Uterus (tissue), 4 donors: ENCODE results near the gene PLA2G6. TPM values are rescaled to one million over a fixed set of nuclear protein-coding genes. Genes with fewer than 3 reads are reported as not detected.
A peak's percentile ranks its signal among the peaks of the same experiment; 100 is the strongest.

Experiments
- DNase-seq, 2 donors: peaks; one replicate each; pipeline ENCODE4 v3.0.0-alpha.2; 2019 to 2020
- H3K27ac ChIP-seq, 2 donors: fragments of 200-600 bp; sonication (generic); 1 replicate in 1 of 2; 2 replicates in 1 of 2; pipeline ENCODE4 v1.5.1; 2016 to 2018
- H3K27me3 ChIP-seq, 2 donors: fragments of 200-600 bp; sonication (generic); one replicate each; pipeline ENCODE4 v1.5.1; 2018 to 2019; ENCODE audit warnings: control low read depth in 1 of 2
- H3K36me3 ChIP-seq, 2 donors: fragments of 200-600 bp; sonication (generic); one replicate each; pipeline ENCODE4 v1.5.1; 2019; ENCODE audit warnings: control low read depth in 1 of 2
- H3K4me1 ChIP-seq, 2 donors: fragments of 200-600 bp; sonication (generic); one replicate each; pipeline ENCODE4 v1.5.1; 2018 to 2019; ENCODE audit warnings: control low read depth in 1 of 2
- H3K4me3 ChIP-seq, 2 donors: fragments of 200-600 bp; sonication (generic); 1 replicate in 1 of 2; 2 replicates in 1 of 2; pipeline ENCODE4 v1.5.1; 2018 to 2019; ENCODE audit warnings: mild to moderate bottlenecking in 1 of 2
- H3K9me3 ChIP-seq, 2 donors: fragments of 200-600 bp; sonication (generic); one replicate each; pipeline ENCODE4 v1.5.1; 2019; ENCODE audit warnings: control low read depth in 1 of 2
- POLR2A ChIP-seq, 2 donors: fragments of 450-650 bp; IDR thresholded peaks; one replicate each; pipeline ENCODE4 v1.6.1; 2016; ENCODE audit warnings: antibody characterized with exemption in 2 of 2, mild to moderate bottlenecking in 1 of 2, moderate library complexity in 1 of 2
- intact Hi-C: fragments of 100-400 bp; cut with DNase I; formaldehyde crosslinking; loops from one replicate; pipeline ENCODE4 v1.15.1; 2023; ENCODE audit warnings: low total_unique reads
- total RNA-seq, 4 donors: library from RNA; depleted of rRNA in 3 of 4; stranded (reverse); fragments of >200 nt in 3 of 4; gene quantifications; one replicate each; pipeline versions ENCODE4 v1.1.0 to v1.2.4, GENCODE V29; 2014 to 2023
- TF ChIP-seq, protein P1 (sequence below), 4 experiments: fragments of 200-600 bp in 2 of 4; fragments of 450-650 bp in 2 of 4; sonication (generic) in 2 of 4; IDR thresholded peaks; one replicate each; pipeline ENCODE4 v1.5.1; 2016 to 2019; ENCODE audit warnings: antibody characterized with exemption in 4 of 4, mild to moderate bottlenecking in 2 of 4, moderate library complexity in 1 of 4
- donor health status: DM: yes; HTN: yes; CAD: no.

PLA2G6 gene
- total RNA-seq, 4 donors from 2014 or later, result 8.7 to 50.9 (median 34.5) TPM

DNA sequence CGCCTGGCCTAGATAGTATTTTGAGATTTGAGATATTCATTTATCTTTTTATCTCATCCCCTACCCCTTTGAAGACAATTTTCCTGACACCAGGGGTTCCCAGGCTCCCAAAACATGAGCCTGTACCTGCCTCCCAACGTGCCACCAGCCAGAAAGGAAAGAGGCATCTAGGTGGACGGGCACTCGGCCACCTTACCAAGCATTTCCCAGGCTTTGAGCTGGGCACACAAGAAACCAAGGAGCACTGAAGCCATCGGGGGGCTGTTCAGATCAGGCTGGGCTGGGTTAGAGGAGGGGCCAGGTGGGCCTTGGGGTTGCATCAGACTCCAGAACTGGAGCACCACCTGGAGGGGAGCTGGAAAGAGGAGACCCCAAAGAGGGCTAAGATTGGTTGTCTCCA lies 42.7 kb downstream of the PLA2G6 start:
- H3K36me3 ChIP-seq, result no peaks in the 10 kb centered on the region
- intact Hi-C loops, result no loop called here

GRCh38 chr22:38137876-38138687 lies 43.5 kb downstream of the PLA2G6 start:
- Histone ChIP-seq H3K4me1 (no peaks in the 10 kb centered on the region), H3K9me3 (no peaks in the 10 kb centered on the region), H3K36me3 (no peaks in the 10 kb centered on the region), H3K27me3 (no peaks in the 10 kb centered on the region), H3K4me3 (no peak overlapping the region), H3K27ac (no peak overlapping the region)
- DNase-seq, result no peak
- TF ChIP-seq, protein P1, sequence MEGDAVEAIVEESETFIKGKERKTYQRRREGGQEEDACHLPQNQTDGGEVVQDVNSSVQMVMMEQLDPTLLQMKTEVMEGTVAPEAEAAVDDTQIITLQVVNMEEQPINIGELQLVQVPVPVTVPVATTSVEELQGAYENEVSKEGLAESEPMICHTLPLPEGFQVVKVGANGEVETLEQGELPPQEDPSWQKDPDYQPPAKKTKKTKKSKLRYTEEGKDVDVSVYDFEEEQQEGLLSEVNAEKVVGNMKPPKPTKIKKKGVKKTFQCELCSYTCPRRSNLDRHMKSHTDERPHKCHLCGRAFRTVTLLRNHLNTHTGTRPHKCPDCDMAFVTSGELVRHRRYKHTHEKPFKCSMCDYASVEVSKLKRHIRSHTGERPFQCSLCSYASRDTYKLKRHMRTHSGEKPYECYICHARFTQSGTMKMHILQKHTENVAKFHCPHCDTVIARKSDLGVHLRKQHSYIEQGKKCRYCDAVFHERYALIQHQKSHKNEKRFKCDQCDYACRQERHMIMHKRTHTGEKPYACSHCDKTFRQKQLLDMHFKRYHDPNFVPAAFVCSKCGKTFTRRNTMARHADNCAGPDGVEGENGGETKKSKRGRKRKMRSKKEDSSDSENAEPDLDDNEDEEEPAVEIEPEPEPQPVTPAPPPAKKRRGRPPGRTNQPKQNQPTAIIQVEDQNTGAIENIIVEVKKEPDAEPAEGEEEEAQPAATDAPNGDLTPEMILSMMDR (IDR thresholded peaks at IDR 0.05), result no peak
- TF ChIP-seq POLR2A (IDR thresholded peaks at IDR 0.05), result no peak
- intact Hi-C loops, result no loop called here

More for the DNA sequence above, 42.7 kb downstream of the PLA2G6 start:
- H3K27ac ChIP-seq, result no peak overlapping the region
- no peaks in the 10 kb centered on the region for H3K27me3 ChIP-seq
- no peaks in the 10 kb centered on the region for H3K9me3 ChIP-seq
- no peak for DNase-seq
- no peak for TF ChIP-seq POLR2A (IDR thresholded peaks at IDR 0.05)
- TF ChIP-seq, protein P1 (IDR thresholded peaks at IDR 0.05), result no peak
- H3K4me3 ChIP-seq, result no peak overlapping the region
- H3K4me1 ChIP-seq, result no peaks in the 10 kb centered on the region

- Histone ChIP-seq H3K27ac (no peak overlapping the region), H3K9me3 (no peaks in the 10 kb centered on the region), H3K36me3 (no peaks in the 10 kb centered on the region), H3K4me1 (no peaks in the 10 kb centered on the region), H3K27me3 (no peaks in the 10 kb centered on the region), H3K4me3 (no peak overlapping the region)
- DNase-seq, result no peak
- TF ChIP-seq, protein P1 (IDR thresholded peaks at IDR 0.05), result no peak
- no peak for TF ChIP-seq POLR2A (IDR thresholded peaks at IDR 0.05)
- intact Hi-C loops, result no loop called here
Observed at GRCh38 chr22:38136607-38137006, 45.0 kb downstream of the PLA2G6 start.

DNA sequence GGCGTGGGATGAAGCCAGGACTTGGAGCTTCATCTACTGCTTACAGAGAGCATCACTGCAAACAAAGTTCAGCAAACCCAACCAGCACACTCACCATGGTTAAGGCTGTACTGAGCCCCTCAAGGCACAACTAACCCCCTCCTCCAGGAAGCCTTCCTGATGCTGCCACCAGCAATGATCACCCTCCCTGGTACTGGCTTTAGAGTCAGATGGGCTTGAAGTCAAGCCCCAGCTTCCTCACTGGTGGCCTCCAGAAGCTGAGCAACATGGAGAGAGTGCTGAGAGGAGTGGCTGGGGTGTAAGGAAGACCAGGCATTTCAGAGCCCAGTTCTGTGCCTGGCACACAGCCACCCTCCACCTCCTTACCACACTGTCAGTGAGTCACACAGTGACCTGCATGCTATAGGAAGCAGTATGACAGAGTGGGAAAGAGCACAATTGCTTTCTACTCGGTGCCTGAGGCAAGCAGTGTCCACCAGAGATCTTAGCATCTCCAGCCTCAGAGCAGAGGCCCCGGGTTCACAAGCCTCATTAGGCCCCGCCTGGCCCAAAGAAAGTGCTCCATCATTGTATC lies 46.4 kb downstream of the PLA2G6 start:
- H3K27ac ChIP-seq, result no peak overlapping the region
- no peaks in the 10 kb centered on the region for H3K9me3 ChIP-seq
- no peak overlapping the region for H3K4me3 ChIP-seq
- TF ChIP-seq, protein P1 (IDR thresholded peaks at IDR 0.05), result no peak
- TF ChIP-seq POLR2A (IDR thresholded peaks at IDR 0.05), result no peak
- no peaks in the 10 kb centered on the region for H3K36me3 ChIP-seq
- no peaks in the 10 kb centered on the region for H3K4me1 ChIP-seq
- H3K27me3 ChIP-seq, result no peaks in the 10 kb centered on the region
- peak in 1 of 2 donors; percentile 11 for DNase-seq
- intact Hi-C loops, result no loop called here

DNA sequence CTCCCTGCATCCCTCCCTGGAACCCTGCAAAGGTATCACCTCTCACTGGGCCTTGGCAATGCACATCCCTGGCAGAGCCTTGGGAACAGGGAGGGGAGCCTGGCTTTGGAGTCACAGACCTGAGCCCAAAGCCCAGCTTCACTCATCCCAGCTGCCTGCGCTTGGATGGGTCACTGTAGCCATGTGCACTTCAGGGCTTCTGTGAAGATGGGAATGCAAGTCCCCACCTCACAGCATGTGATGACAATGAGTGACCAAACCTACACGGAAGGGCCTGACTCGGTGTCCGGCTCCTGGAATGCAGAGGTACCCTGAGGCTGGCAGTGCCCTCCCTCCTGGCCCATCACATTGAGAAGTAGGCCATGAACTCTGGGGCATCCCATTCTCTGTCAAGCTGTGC lies 48.3 kb downstream of the PLA2G6 start:
- Histone ChIP-seq H3K27ac (no peak overlapping the region), H3K4me3 (no peak overlapping the region), H3K9me3 (no peaks in the 10 kb centered on the region), H3K36me3 (no peaks in the 10 kb centered on the region), H3K27me3 (no peaks in the 10 kb centered on the region), H3K4me1 (no peaks in the 10 kb centered on the region)
- no peak for DNase-seq
- intact Hi-C loops, result no loop called here
- TF ChIP-seq, protein P1 (IDR thresholded peaks at IDR 0.05), result no peak
- TF ChIP-seq POLR2A (IDR thresholded peaks at IDR 0.05), result no peak
